Keratinocyte (primary cell): ENCODE measurements around the gene TMC5.

Source experiments
- CTCF ChIP-seq, 3 experiments: IDR thresholded peaks in 1 of 3; conservative IDR thresholded peaks in 1 of 3; optimal IDR thresholded peaks in 1 of 3; 2 replicates in 2 of 3; 3 replicates in 1 of 3; pipeline versions ENCODE3 to v1.5.1; 2011; ENCODE audit warnings: low read length in 3 of 3, mild to moderate bottlenecking in 3 of 3, moderate library complexity in 2 of 3, control low read depth in 1 of 3, inconsistent platforms in 1 of 3; ENCODE audit not compliant: insufficient read depth in 2 of 3; ENCODE audit errors: extremely low read depth in 1 of 3
- EZH2 ChIP-seq: IDR thresholded peaks from one replicate; pipeline ENCODE4 v1.6.1; 2012; ENCODE audit warnings: inconsistent platforms, mild to moderate bottlenecking, low read length, moderate library complexity

GRCh38 chr16:19486750-19487325 is 69.2 kb downstream of the TMC5 start:
- TF ChIP-seq CTCF (optimal IDR thresholded peaks at IDR 0.05 in 1 of 3, IDR thresholded peaks at IDR 0.05 in 1 of 3, conservative IDR thresholded peaks at IDR 0.05 in 1 of 3; ENCODE audit: extremely low read depth in 1 of 3, insufficient read depth in 2 of 3, low read length in 3 of 3) (peak in 1 of 3 experiments; percentile 32), EZH2 (no peak)
